Trophoblast cell (in vitro differentiated cells and primary cell): ENCODE data around the gene PMPCA.

ENCODE experiments used
- DNase-seq, 2 donors: peaks; one replicate each; pipeline ENCODE4 v3.0.0-alpha.2; 2016
- H2AFZ ChIP-seq: 2 replicates; pipeline ENCODE4 v1.6.1; 2013; ENCODE audit warnings: low read length, moderate library complexity, mild to moderate bottlenecking; ENCODE audit not compliant: insufficient read depth, poor library complexity
- H2AK5ac ChIP-seq: 2 replicates; pipeline ENCODE4 v1.6.1; 2013; ENCODE audit warnings: mild to moderate bottlenecking, low read length
- H2BK120ac ChIP-seq: 2 replicates; pipeline ENCODE4 v1.6.1; 2013; ENCODE audit warnings: low read length, mild to moderate bottlenecking, moderate library complexity; ENCODE audit not compliant: insufficient read depth, poor library complexity
- H2BK12ac ChIP-seq: 2 replicates; pipeline ENCODE4 v1.6.1; 2013; ENCODE audit warnings: mild to moderate bottlenecking, low read length, moderate library complexity
- H2BK5ac ChIP-seq: 2 replicates; pipeline ENCODE4 v1.6.1; 2013; ENCODE audit warnings: low read length, low read depth, moderate library complexity, mild to moderate bottlenecking; ENCODE audit not compliant: poor library complexity
- H3K14ac ChIP-seq: 2 replicates; pipeline ENCODE4 v1.6.1; 2013; ENCODE audit warnings: mild to moderate bottlenecking, low read length
- H3K18ac ChIP-seq: 2 replicates; pipeline ENCODE4 v1.6.1; 2013; ENCODE audit warnings: mild to moderate bottlenecking, low read length
- H3K23ac ChIP-seq: 2 replicates; pipeline ENCODE4 v1.6.1; 2013; ENCODE audit warnings: low read length
- H3K27ac ChIP-seq: 2 replicates; pipeline ENCODE4 v1.5.1; 2013; ENCODE audit warnings: low read depth, mild to moderate bottlenecking, inconsistent platforms, low read length, moderate library complexity
- H3K27me3 ChIP-seq: 2 replicates; pipeline ENCODE4 v1.6.1; 2013; ENCODE audit warnings: inconsistent platforms, mild to moderate bottlenecking, low read length, moderate library complexity; ENCODE audit not compliant: insufficient read depth
- H3K36me3 ChIP-seq, 2 experiments: 1 replicate in 1 of 2; 2 replicates in 1 of 2; pipeline ENCODE4 v1.6.1; 2013; ENCODE audit warnings: low read length in 2 of 2, mild to moderate bottlenecking in 2 of 2, moderate library complexity in 1 of 2; ENCODE audit not compliant: insufficient read depth in 2 of 2, control insufficient read depth in 1 of 2
- H3K4ac ChIP-seq: 2 replicates; pipeline ENCODE4 v1.6.1; 2013; ENCODE audit warnings: low read depth, mild to moderate bottlenecking, low read length, moderate library complexity
- H3K4me1 ChIP-seq, 2 experiments: 1 replicate in 1 of 2; 2 replicates in 1 of 2; pipeline ENCODE4 v1.6.1; 2013; ENCODE audit warnings: low read length in 2 of 2, mild to moderate bottlenecking in 2 of 2, moderate library complexity in 1 of 2; ENCODE audit not compliant: insufficient read depth in 2 of 2, control insufficient read depth in 1 of 2
- H3K4me2 ChIP-seq: 2 replicates; pipeline ENCODE4 v1.6.1; 2013; ENCODE audit warnings: inconsistent platforms, mild to moderate bottlenecking, low read length, moderate library complexity
- H3K4me3 ChIP-seq: 2 replicates; pipeline ENCODE4 v1.5.1; 2013; ENCODE audit warnings: mild to moderate bottlenecking, low read depth, low read length, inconsistent platforms
- H3K79me1 ChIP-seq: one replicate; pipeline ENCODE4 v1.6.1; 2013; ENCODE audit warnings: low read length
- H3K79me2 ChIP-seq: 2 replicates; pipeline ENCODE4 v1.6.1; 2013; ENCODE audit warnings: low read length, mild to moderate bottlenecking; ENCODE audit not compliant: control insufficient read depth, insufficient read depth, poor library complexity
- H3K9ac ChIP-seq: 2 replicates; pipeline ENCODE4 v1.6.1; 2013; ENCODE audit warnings: mild to moderate bottlenecking, low read length
- H3K9me3 ChIP-seq: 2 replicates; pipeline ENCODE4 v1.6.1; 2013; ENCODE audit warnings: low read depth, mild to moderate bottlenecking, control low read depth, inconsistent platforms, low read length; ENCODE audit not compliant: insufficient read depth
- H4K12ac ChIP-seq: 2 replicates; pipeline ENCODE4 v1.6.1; 2013; ENCODE audit warnings: low read depth, mild to moderate bottlenecking, low read length, moderate library complexity
- H4K8ac ChIP-seq: 2 replicates; pipeline ENCODE4 v1.6.1; 2013; ENCODE audit warnings: low read depth, mild to moderate bottlenecking, low read length, moderate library complexity
- H4K91ac ChIP-seq: one replicate; pipeline ENCODE4 v1.6.1; 2013; ENCODE audit warnings: low read depth, mild to moderate bottlenecking, low read length, moderate library complexity
- WGBS: extraction: QIAGEN DNeasy Blood & Tissue Kit; methylation state at CpG from one replicate; pipeline ENCODE4 v1.1.7; 2013; ENCODE audit warnings: missing lambda C conversion rate; ENCODE audit not compliant: insufficient read length, insufficient coverage; ENCODE audit errors: extremely low coverage; 5-methylcytosine and 5-hydroxymethylcytosine counted together

PMPCA gene

GRCh38 chr9:136416427-136416826 is 6.0 kb downstream of the PMPCA start:
- Histone ChIP-seq H3K14ac (no peak overlapping the region), H2BK120ac (no peak overlapping the region), H3K27me3 (no peaks in the 10 kb centered on the region), H3K4me3 (no peak overlapping the region), H3K18ac (no peak overlapping the region), H3K23ac (no peak overlapping the region), H4K12ac (no peak overlapping the region), H3K9ac (no peak overlapping the region), H3K9me3 (peaks cover 2% of the 10 kb centered on the region), H3K36me3 (peaks cover 66 to 77% of the 10 kb centered on the region in 2 experiments), H4K8ac (no peak overlapping the region), H3K27ac (no peak overlapping the region), H4K91ac (no peak overlapping the region), H3K4ac (no peak overlapping the region), H2BK12ac (no peak overlapping the region), H3K79me1 (no peaks in the 10 kb centered on the region), H2AFZ (no peak overlapping the region), H3K4me2 (no peak overlapping the region), H3K79me2 (peaks cover 2% of the 10 kb centered on the region), H3K4me1 (peaks cover 0 to 5% of the 10 kb centered on the region in 2 experiments), H2BK5ac (no peak overlapping the region), H2AK5ac (no peak overlapping the region)
- WGBS, result no CpG with 5 or more reads among the region's 8 CpGs
- no peak for DNase-seq

GRCh38 chr9:136416914-136417313 is 6.5 kb downstream of the PMPCA start:
- Histone ChIP-seq H3K23ac (no peak overlapping the region), H4K91ac (no peak overlapping the region), H2BK12ac (no peak overlapping the region), H3K36me3 (peaks cover 70 to 79% of the 10 kb centered on the region in 2 experiments), H3K4me2 (no peak overlapping the region), H3K9me3 (peaks cover 2% of the 10 kb centered on the region), H3K27me3 (no peaks in the 10 kb centered on the region), H3K79me1 (no peaks in the 10 kb centered on the region), H3K79me2 (no peaks in the 10 kb centered on the region), H3K18ac (no peak overlapping the region), H3K14ac (no peak overlapping the region), H2AK5ac (no peak overlapping the region), H2AFZ (no peak overlapping the region), H3K4me3 (no peak overlapping the region), H2BK5ac (no peak overlapping the region), H3K27ac (no peak overlapping the region), H2BK120ac (no peak overlapping the region), H3K4me1 (no peaks in the 10 kb centered on the region), H4K8ac (no peak overlapping the region), H3K9ac (no peak overlapping the region), H4K12ac (no peak overlapping the region), H3K4ac (no peak overlapping the region)
- DNase-seq, result no peak
- no CpG with 5 or more reads among the region's 19 CpGs for WGBS

DNA sequence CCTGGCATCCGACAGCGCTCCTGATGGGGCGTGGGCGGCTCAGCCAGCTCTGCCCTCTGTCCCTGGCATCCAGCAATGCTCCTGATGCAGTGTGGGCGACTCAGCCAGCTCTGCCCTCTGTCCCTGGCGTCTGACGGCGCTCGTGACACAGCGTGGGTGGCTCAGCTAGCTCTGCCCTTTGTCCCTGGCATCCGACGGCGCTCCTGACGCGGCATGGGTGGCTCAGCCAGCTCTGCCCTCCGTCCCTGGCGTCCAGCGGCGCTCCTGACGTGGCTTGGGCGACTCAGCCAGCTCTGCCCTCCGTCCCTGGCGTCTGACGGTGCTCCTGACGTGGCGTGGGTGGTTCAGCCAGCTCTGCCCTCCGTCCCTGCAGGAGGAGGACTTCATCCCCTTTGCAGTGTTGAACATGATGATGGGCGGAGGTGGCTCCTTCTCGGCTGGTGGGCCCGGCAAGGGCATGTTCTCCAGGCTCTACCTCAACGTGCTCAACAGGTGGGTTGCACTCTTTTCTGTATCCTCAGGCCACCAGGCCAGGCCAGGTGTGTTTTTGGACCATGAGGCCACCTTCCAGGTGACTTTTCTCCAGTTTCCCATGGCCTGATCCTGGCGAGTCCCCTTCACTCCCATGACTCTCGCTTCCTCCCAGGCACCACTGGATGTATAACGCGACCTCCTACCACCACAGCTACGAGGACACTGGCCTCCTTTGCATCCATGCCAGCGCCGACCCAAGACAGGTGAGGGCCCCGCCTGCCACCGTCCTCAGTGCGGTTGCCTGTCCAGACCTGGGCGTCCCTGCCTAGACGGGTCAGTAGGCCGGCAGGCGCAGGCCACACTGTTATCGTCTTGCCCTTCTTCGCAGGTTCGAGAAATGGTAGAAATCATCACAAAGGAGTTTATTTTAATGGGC is 8.0 kb downstream of the PMPCA start:
- H3K18ac ChIP-seq, result no peak overlapping the region
- H2BK12ac ChIP-seq, result no peak overlapping the region
- H3K4me2 ChIP-seq, result no peak overlapping the region
- H2AFZ ChIP-seq, result no peak overlapping the region
- no peak overlapping the region for H3K9ac ChIP-seq
- no peak overlapping the region for H4K12ac ChIP-seq
- H3K4me1 ChIP-seq, result peaks cover 0 to 2% of the 10 kb centered on the region in 2 experiments
- no peak overlapping the region for H3K14ac ChIP-seq
- H3K23ac ChIP-seq, result no peak overlapping the region
- H3K9me3 ChIP-seq, result peaks cover 2% of the 10 kb centered on the region
- no peak overlapping the region for H3K27ac ChIP-seq
- H4K8ac ChIP-seq, result no peak overlapping the region
- no peak overlapping the region for H3K4ac ChIP-seq
- no CpG with 5 or more reads among the region's 48 CpGs for WGBS
- no peak overlapping the region for H4K91ac ChIP-seq
- DNase-seq, result no peak
- H3K36me3 ChIP-seq, result peaks cover 79 to 85% of the 10 kb centered on the region in 2 experiments
- H2BK120ac ChIP-seq, result no peak overlapping the region
- H3K4me3 ChIP-seq, result peak overlapping the region; percentile 0
- H3K79me1 ChIP-seq, result no peaks in the 10 kb centered on the region
- no peaks in the 10 kb centered on the region for H3K79me2 ChIP-seq
- no peak overlapping the region for H2BK5ac ChIP-seq
- no peaks in the 10 kb centered on the region for H3K27me3 ChIP-seq
- no peak overlapping the region for H2AK5ac ChIP-seq

DNA sequence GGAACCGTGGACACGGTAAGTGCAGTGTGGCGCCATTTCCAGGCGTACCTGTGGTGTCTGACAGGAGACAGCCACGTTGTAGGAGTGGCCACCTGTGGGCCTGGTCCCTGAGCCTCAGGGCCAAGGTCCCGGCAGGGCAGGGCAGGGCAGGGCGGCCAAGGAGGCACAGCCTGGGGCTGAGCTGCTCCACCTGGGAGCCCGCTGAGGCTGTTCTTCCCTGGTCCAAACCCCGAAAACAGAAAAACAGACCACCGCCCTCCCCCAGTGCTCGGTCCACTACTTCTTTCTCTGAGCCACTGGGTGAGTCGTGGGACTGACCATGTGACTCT is 8.6 kb downstream of the PMPCA start:
- H3K27me3 ChIP-seq, result no peaks in the 10 kb centered on the region

More for the DNA sequence above, 8.6 kb downstream of the PMPCA start:
- H4K12ac ChIP-seq, result no peak overlapping the region
- no peak overlapping the region for H2AK5ac ChIP-seq
- H3K4me2 ChIP-seq, result no peak overlapping the region
- H3K9ac ChIP-seq, result no peak overlapping the region
- H4K91ac ChIP-seq, result no peak overlapping the region
- H3K14ac ChIP-seq, result no peak overlapping the region
- no peak overlapping the region for H4K8ac ChIP-seq
- H3K79me1 ChIP-seq, result no peaks in the 10 kb centered on the region
- DNase-seq, result no peak
- H3K4ac ChIP-seq, result no peak overlapping the region
- H3K36me3 ChIP-seq, result peaks cover 78 to 85% of the 10 kb centered on the region in 2 experiments
- H3K79me2 ChIP-seq, result no peaks in the 10 kb centered on the region
- H3K27ac ChIP-seq, result no peak overlapping the region
- no peak overlapping the region for H2AFZ ChIP-seq
- peaks cover 0 to 2% of the 10 kb centered on the region in 2 experiments for H3K4me1 ChIP-seq
- peaks cover 4% of the 10 kb centered on the region for H3K9me3 ChIP-seq
- H3K23ac ChIP-seq, result no peak overlapping the region
- no peak overlapping the region for H2BK12ac ChIP-seq
- H3K4me3 ChIP-seq, result no peak overlapping the region
- H2BK5ac ChIP-seq, result no peak overlapping the region
- no peak overlapping the region for H2BK120ac ChIP-seq
- no peak overlapping the region for H3K18ac ChIP-seq
- no CpG with 5 or more reads among the region's 12 CpGs for WGBS
